Retinal pigment epithelial cell (primary cell): ENCODE results near the gene UPP1.

Experiments
- DNase-seq: peaks from one replicate; pipeline ENCODE4 v3.0.0-alpha.2; 2010; ENCODE audit warnings: low read depth
- H3K4me3 ChIP-seq: 2 replicates; pipeline ENCODE4 v1.5.1; 2011; ENCODE audit warnings: mild to moderate bottlenecking, low read length, control low read depth, moderate library complexity
- TF ChIP-seq, protein P1 (sequence below): conservative IDR thresholded peaks from 2 replicates; pipeline ENCODE4 v1.5.1; 2011; ENCODE audit warnings: low read depth, low read length, control low read depth, inconsistent platforms

UPP1 gene

DNA sequence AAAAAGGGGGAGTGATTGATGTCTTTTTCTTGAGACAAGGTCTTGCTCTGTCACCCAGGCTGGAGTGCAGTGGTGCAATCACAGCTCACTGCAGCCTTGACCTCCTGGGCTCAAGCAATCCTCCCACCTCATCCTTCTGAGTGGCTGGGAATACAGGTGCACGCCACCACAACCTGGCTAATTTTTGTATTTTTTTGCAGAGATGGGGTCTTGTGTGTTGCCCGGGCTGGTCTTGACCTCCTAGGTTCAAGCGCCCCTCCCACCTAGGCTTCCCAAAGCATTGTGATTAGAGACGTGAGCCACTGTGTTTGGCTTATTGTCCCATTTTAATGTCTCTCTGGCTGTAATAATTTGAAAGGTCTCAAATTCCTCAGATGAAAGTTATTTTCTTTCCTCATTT is 21.8 kb downstream of the UPP1 start:
- TF ChIP-seq, protein P1, sequence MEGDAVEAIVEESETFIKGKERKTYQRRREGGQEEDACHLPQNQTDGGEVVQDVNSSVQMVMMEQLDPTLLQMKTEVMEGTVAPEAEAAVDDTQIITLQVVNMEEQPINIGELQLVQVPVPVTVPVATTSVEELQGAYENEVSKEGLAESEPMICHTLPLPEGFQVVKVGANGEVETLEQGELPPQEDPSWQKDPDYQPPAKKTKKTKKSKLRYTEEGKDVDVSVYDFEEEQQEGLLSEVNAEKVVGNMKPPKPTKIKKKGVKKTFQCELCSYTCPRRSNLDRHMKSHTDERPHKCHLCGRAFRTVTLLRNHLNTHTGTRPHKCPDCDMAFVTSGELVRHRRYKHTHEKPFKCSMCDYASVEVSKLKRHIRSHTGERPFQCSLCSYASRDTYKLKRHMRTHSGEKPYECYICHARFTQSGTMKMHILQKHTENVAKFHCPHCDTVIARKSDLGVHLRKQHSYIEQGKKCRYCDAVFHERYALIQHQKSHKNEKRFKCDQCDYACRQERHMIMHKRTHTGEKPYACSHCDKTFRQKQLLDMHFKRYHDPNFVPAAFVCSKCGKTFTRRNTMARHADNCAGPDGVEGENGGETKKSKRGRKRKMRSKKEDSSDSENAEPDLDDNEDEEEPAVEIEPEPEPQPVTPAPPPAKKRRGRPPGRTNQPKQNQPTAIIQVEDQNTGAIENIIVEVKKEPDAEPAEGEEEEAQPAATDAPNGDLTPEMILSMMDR: no peak
- no peak overlapping the region for H3K4me3 ChIP-seq
- no peak for DNase-seq

GRCh38 chr7:48111596-48111995 is 22.5 kb downstream of the UPP1 start:
- DNase-seq: no peak
- TF ChIP-seq, protein P1: no peak
- no peak overlapping the region for H3K4me3 ChIP-seq

- DNase-seq: no peak
- TF ChIP-seq, protein P1: no peak
- no peak overlapping the region for H3K4me3 ChIP-seq
These were observed 23.5 kb downstream of the UPP1 start for GRCh38 chr7:48112401-48113165.

GRCh38 chr7:48113275-48113674 is 24.2 kb downstream of the UPP1 start:
- TF ChIP-seq, protein P1: no peak
- no peak for DNase-seq
- no peak overlapping the region for H3K4me3 ChIP-seq

DNA sequence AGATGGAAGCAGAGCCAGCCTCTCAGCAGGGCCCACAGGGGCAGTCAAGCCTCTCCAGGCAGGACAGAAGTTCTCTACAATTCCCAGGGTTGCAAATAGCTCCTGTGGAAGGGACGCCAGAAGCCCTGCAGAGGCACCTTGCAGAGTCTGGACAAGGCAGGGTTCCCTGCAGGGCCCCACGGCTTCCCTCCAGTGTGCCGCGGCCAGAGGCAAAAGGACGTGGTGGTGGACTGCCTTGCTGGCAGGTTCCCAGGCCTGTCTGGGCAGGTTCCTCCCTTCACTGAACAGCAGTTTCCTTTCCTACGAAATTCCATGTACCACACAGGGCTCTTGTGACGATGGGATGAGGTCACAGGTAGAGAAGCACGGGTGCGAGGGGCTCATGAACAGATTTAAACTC is 25.1 kb downstream of the UPP1 start:
- TF ChIP-seq, protein P1: no peak
- no peak overlapping the region for H3K4me3 ChIP-seq
- no peak for DNase-seq

GRCh38 chr7:48114589-48114988 is 25.5 kb downstream of the UPP1 start:
- TF ChIP-seq, protein P1: no peak
- DNase-seq: no peak
- no peak overlapping the region for H3K4me3 ChIP-seq

DNA sequence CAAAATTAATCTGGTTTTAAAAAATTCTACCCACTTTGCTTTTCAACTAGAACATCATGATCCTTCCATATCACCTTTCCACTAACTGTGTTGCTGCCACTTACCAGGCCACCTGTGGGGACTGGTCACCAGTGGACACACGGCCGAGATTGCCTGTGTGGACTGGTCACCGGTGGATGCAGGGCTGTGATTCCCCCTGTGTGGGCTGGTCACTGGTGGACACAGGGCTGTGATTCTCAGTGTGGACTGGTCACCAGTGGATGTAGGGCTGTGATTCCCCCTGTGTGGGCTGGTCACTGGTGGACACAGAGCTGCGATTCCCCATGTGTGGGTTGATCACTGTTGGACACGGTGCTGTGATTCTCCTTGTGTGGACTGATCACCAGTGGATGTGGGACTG is 27.0 kb downstream of the UPP1 start:
- TF ChIP-seq, protein P1: no peak
- DNase-seq: no peak
- no peak overlapping the region for H3K4me3 ChIP-seq
